H1 (cell line): Measurements from ENCODE around the gene HDAC10. TPM values are rescaled to one million over a fixed set of nuclear protein-coding genes. Genes with fewer than 3 reads are reported as not detected.

Experiments
- CTCF ChIA-PET: fragments of 300-600 bp; sonication (Branson Sonifier 250); formaldehyde crosslinking; loops from one replicate; lab custom pipeline; 2021; ENCODE audit not compliant: partially characterized antibody; lab: Charles Lee
- POLR2A ChIA-PET: fragments of 300-600 bp; sonication (Branson Sonifier 250); formaldehyde crosslinking; loops from one replicate; lab custom pipeline; 2021; ENCODE audit warnings: inconsistent platforms; ENCODE audit not compliant: partially characterized antibody; lab: Charles Lee
- DNase-seq, 2 experiments: peaks; one replicate each; pipeline versions ENCODE4 v3.0.0 to v3.0.0-alpha.2; 2010 to 2022; ENCODE audit warnings: low spot score in 2 of 2, low read depth in 1 of 2, mixed read lengths in 1 of 2
- FAIRE-seq: peaks from 2 replicates; lab custom pipeline; 2011; peaks lifted over from hg19 to GRCh38; lab: Jason Lieb, UNC
- H2AFZ ChIP-seq: 2 replicates; pipeline ENCODE4 v1.8.1; 2012; ENCODE audit warnings: low read length, inconsistent platforms
- H2AK5ac ChIP-seq: 2 replicates; pipeline ENCODE4 v1.6.1; 2013; ENCODE audit warnings: low read depth, low read length
- H2BK120ac ChIP-seq: replicated peaks from 2 replicates; pipeline ENCODE3; 2013; ENCODE audit warnings: low read depth, low read length, inconsistent platforms
- H2BK12ac ChIP-seq: 2 replicates; pipeline ENCODE4 v1.6.1; 2013; ENCODE audit warnings: low read depth, low read length
- H2BK15ac ChIP-seq: 2 replicates; pipeline ENCODE4 v1.6.1; 2013; ENCODE audit warnings: low read length
- H2BK20ac ChIP-seq: 2 replicates; pipeline ENCODE4 v1.6.1; 2013; ENCODE audit warnings: low read length
- H2BK5ac ChIP-seq: 2 replicates; pipeline ENCODE4 v1.6.1; 2013; ENCODE audit warnings: low read depth, low read length
- H3K14ac ChIP-seq: 2 replicates; pipeline ENCODE4 v1.6.1; 2013; ENCODE audit warnings: inconsistent platforms; ENCODE audit not compliant: insufficient read length
- H3K18ac ChIP-seq: 2 replicates; pipeline ENCODE4 v1.6.1; 2013; ENCODE audit warnings: low read length; ENCODE audit errors: extremely low read depth
- H3K23ac ChIP-seq: 2 replicates; pipeline ENCODE4 v1.6.1; 2013; ENCODE audit warnings: inconsistent platforms; ENCODE audit not compliant: insufficient read length
- H3K23me2 ChIP-seq: 2 replicates; pipeline ENCODE4 v1.6.1; 2013; ENCODE audit warnings: low read depth, low read length
- H3K27ac ChIP-seq: 2 replicates; pipeline ENCODE4 v1.6.1; 2011; ENCODE audit warnings: low read depth, low read length, inconsistent platforms
- H3K27me3 ChIP-seq, 4 experiments: replicated peaks in 1 of 4; 1 replicate in 1 of 4; 2 replicates in 3 of 4; pipeline versions ENCODE4 v1.6.1 to v1.8.1; 2011 to 2013; ENCODE audit warnings: low read length in 3 of 4, mild to moderate bottlenecking in 3 of 4, inconsistent platforms in 2 of 4, mixed read lengths in 2 of 4, moderate library complexity in 1 of 4; ENCODE audit not compliant: control insufficient read depth in 3 of 4, insufficient read depth in 3 of 4; ENCODE audit errors: extremely low read depth in 1 of 4
- H3K36me3 ChIP-seq, 4 experiments: 2 replicates each; pipeline versions ENCODE4 v1.6.1 to v1.8.1; 2011 to 2013; ENCODE audit warnings: mild to moderate bottlenecking in 4 of 4, low read length in 3 of 4, moderate library complexity in 2 of 4, control low read depth in 1 of 4, inconsistent platforms in 1 of 4; ENCODE audit not compliant: insufficient read depth in 4 of 4, control insufficient read depth in 2 of 4
- H3K4ac ChIP-seq: replicated peaks from 2 replicates; pipeline ENCODE3; 2013; ENCODE audit warnings: low read length, low read depth, mixed read lengths, inconsistent platforms; ENCODE audit not compliant: insufficient read length
- H3K4me1 ChIP-seq, 4 experiments: replicated peaks in 1 of 4; 1 replicate in 1 of 4; 2 replicates in 3 of 4; pipeline versions ENCODE4 v1.6.1 to v1.8.1; 2011 to 2013; ENCODE audit warnings: low read length in 3 of 4, inconsistent platforms in 2 of 4, mixed read lengths in 1 of 4; ENCODE audit not compliant: insufficient read depth in 4 of 4, control insufficient read depth in 3 of 4
- H3K4me2 ChIP-seq, 2 experiments: 2 replicates each; pipeline versions ENCODE4 v1.6.1 to v1.8.1; 2011 to 2013; ENCODE audit warnings: low read depth in 2 of 2, low read length in 2 of 2, control low read depth in 1 of 2, inconsistent platforms in 1 of 2, mild to moderate bottlenecking in 1 of 2; ENCODE audit not compliant: insufficient read depth in 1 of 2
- H3K4me3 ChIP-seq, 4 experiments: fragments of 200-600, 300-600 bp in 1 of 4; sonication (generic), shearing (Covaris generic), sonication (Bioruptor Twin) in 1 of 4; 2 replicates each; pipeline versions ENCODE4 v1.5.1 to v1.8.1; 2011 to 2016; ENCODE audit warnings: low read length in 4 of 4, low read depth in 3 of 4, control low read depth in 2 of 4, inconsistent platforms in 2 of 4, mild to moderate bottlenecking in 2 of 4, mixed read lengths in 1 of 4, moderate library complexity in 1 of 4; ENCODE audit not compliant: insufficient read depth in 2 of 4; ENCODE audit errors: extremely low read depth in 1 of 4
- H3K56ac ChIP-seq: replicated peaks from 2 replicates; pipeline ENCODE3; 2013; ENCODE audit warnings: low read depth, mild to moderate bottlenecking, mixed read lengths, low read length, inconsistent platforms; ENCODE audit not compliant: insufficient read length
- H3K79me1 ChIP-seq: 2 replicates; pipeline ENCODE4 v1.6.1; 2013; ENCODE audit warnings: low read depth, low read length, control low read depth
- H3K79me2 ChIP-seq, 2 experiments: 2 replicates each; pipeline versions ENCODE4 v1.6.1 to v1.8.1; 2012 to 2013; ENCODE audit warnings: low read length in 2 of 2, mild to moderate bottlenecking in 2 of 2, inconsistent platforms in 1 of 2; ENCODE audit not compliant: insufficient read depth in 2 of 2, control insufficient read depth in 1 of 2
- H3K9ac ChIP-seq, 4 experiments: replicated peaks in 1 of 4; 1 replicate in 1 of 4; 2 replicates in 3 of 4; pipeline versions ENCODE4 v1.6.1 to v1.8.1; 2011 to 2013; ENCODE audit warnings: low read depth in 3 of 4, low read length in 3 of 4, control low read depth in 2 of 4, mild to moderate bottlenecking in 2 of 4, moderate library complexity in 2 of 4, inconsistent platforms in 1 of 4; ENCODE audit errors: extremely low read depth in 1 of 4
- H3K9me3 ChIP-seq, 2 experiments: 2 replicates each; pipeline versions ENCODE4 v1.6.1 to v1.8.1; 2012 to 2013; ENCODE audit warnings: mild to moderate bottlenecking in 2 of 2, moderate library complexity in 2 of 2, control low read depth in 1 of 2, inconsistent platforms in 1 of 2, low read depth in 1 of 2, low read length in 1 of 2, mixed read lengths in 1 of 2; ENCODE audit not compliant: insufficient read depth in 2 of 2
- H4K20me1 ChIP-seq, 2 experiments: replicated peaks in 1 of 2; 2 replicates each; pipeline versions ENCODE3 to v1.8.1; 2011 to 2013; ENCODE audit warnings: inconsistent platforms in 2 of 2, low read length in 2 of 2, mild to moderate bottlenecking in 1 of 2; ENCODE audit not compliant: insufficient read depth in 2 of 2, control insufficient read depth in 1 of 2
- H4K5ac ChIP-seq: 2 replicates; pipeline ENCODE4 v1.6.1; 2013; ENCODE audit warnings: low read length, low read depth, mixed read lengths, inconsistent platforms; ENCODE audit not compliant: insufficient read length
- H4K8ac ChIP-seq: 2 replicates; pipeline ENCODE4 v1.8.0; 2013; ENCODE audit warnings: mild to moderate bottlenecking, moderate library complexity, low read length, inconsistent platforms; ENCODE audit not compliant: insufficient read depth; ENCODE audit errors: extremely low read depth
- H4K91ac ChIP-seq: replicated peaks from 2 replicates; pipeline ENCODE3; 2013; ENCODE audit warnings: low read length, mixed read lengths, inconsistent platforms; ENCODE audit not compliant: insufficient read length
- ATF3 ChIP-seq: IDR thresholded peaks from 2 replicates; pipeline ENCODE4 v1.6.1; 2011; ENCODE audit warnings: low read depth, mild to moderate bottlenecking, low read length; ENCODE audit not compliant: insufficient read depth
- GABPA ChIP-seq: IDR thresholded peaks from 2 replicates; pipeline ENCODE4 v1.6.1; 2011; ENCODE audit warnings: mild to moderate bottlenecking, low read length, moderate library complexity, borderline replicate concordance; ENCODE audit not compliant: insufficient read depth
- KDM1A ChIP-seq: fragments of 200-600, 300-600 bp; sonication (generic); IDR thresholded peaks from 2 replicates; pipeline ENCODE4 v1.7.1; 2016; ENCODE audit warnings: mild to moderate bottlenecking, low read length, borderline replicate concordance
- RNF2 ChIP-seq: fragments of 200-900, 300-1000 bp; sonication (generic); IDR thresholded peaks from 2 replicates; pipeline ENCODE4 v1.7.1; 2016; ENCODE audit warnings: borderline replicate concordance, low read depth, mild to moderate bottlenecking, antibody characterized with exemption, low read length; ENCODE audit not compliant: poor library complexity, severe bottlenecking; ENCODE audit errors: missing control alignments
- RXRA ChIP-seq: IDR thresholded peaks from 2 replicates; pipeline ENCODE4 v1.6.1; 2011; ENCODE audit warnings: low read depth, mild to moderate bottlenecking, low read length, moderate library complexity; ENCODE audit not compliant: insufficient read depth
- SP1 ChIP-seq: IDR thresholded peaks from 2 replicates; pipeline ENCODE4 v1.6.1; 2011; ENCODE audit warnings: low read depth, low read length
- SP2 ChIP-seq: IDR thresholded peaks from 2 replicates; pipeline ENCODE4 v1.6.1; 2012; ENCODE audit warnings: mild to moderate bottlenecking, low read length, inconsistent platforms
- SP4 ChIP-seq: IDR thresholded peaks from 2 replicates; pipeline ENCODE4 v1.6.1; 2012; ENCODE audit warnings: low read length, inconsistent platforms
- TAF1 ChIP-seq: IDR thresholded peaks from 2 replicates; pipeline ENCODE4 v1.6.1; 2011; ENCODE audit warnings: mild to moderate bottlenecking, low read depth, low read length
- USF2 ChIP-seq: IDR thresholded peaks from 2 replicates; pipeline ENCODE4 v1.6.1; 2011; ENCODE audit warnings: low read length, improper control_type of control experiment
- YY1 ChIP-seq: IDR thresholded peaks from 2 replicates; pipeline ENCODE4 v1.6.1; 2011; ENCODE audit warnings: low read depth, mild to moderate bottlenecking, low read length
- ZNF274 ChIP-seq: IDR thresholded peaks from 2 replicates; pipeline ENCODE4 v1.7.0; 2012; ENCODE audit warnings: low read length, borderline replicate concordance; ENCODE audit errors: extremely low read depth
- WGBS, 2 experiments: shearing (Covaris generic) in 1 of 2; methylation state at CpG; one replicate each; pipeline versions ENCODE4 v1.1.6 to v1.1.7; 2013 to 2015; ENCODE audit warnings: low lambda C conversion rate in 2 of 2, mixed read lengths in 2 of 2, inconsistent platforms in 1 of 2, low coverage in 1 of 2, missing lambda C conversion rate in 1 of 2; ENCODE audit not compliant: insufficient replicate concordance in 2 of 2, insufficient coverage in 1 of 2, insufficient read length in 1 of 2; ENCODE audit errors: extremely low coverage in 1 of 2, missing lambda C conversion rate in 1 of 2; 5-methylcytosine and 5-hydroxymethylcytosine counted together
- polyA plus RNA-seq, 7 experiments: library from polyadenylated mRNA; depleted of rRNA in 3 of 7; stranded (reverse) in 5 of 7; unstranded in 2 of 7; fragments of >200 nt in 5 of 7; fragments of 200-250 nt in 2 of 7; gene quantifications; 1 replicate in 5 of 7; 2 replicates in 1 of 7; 4 replicates in 1 of 7; pipeline versions ENCODE4 v1.2.1 to v1.2.3, GENCODE V29; 2011 to 2013; ENCODE audit warnings: missing spikeins in 2 of 7, mixed read lengths in 2 of 7
- total RNA-seq: library from RNA; stranded (reverse); fragmentation: NEBNext Ultra II Directional; extraction: Animal tissue kit (Norgen Biotek cat#: 25700); gene quantifications from 2 replicates; pipeline ENCODE4 v1.2.1, GENCODE V29; 2021

HDAC10 gene
- total and polyA plus RNA-seq, 2 of the 8 experiments (the other 6 are each of a cell fraction or from before 2014, with no cell fraction given): 11.2 to 26.4 TPM

- DNase-seq (no peak), FAIRE-seq (no peak)
- H3K14ac ChIP-seq: no peak overlapping the region
- H3K79me2 ChIP-seq: no peaks in the 10 kb centered on the region
- H2AK5ac ChIP-seq: no peak overlapping the region
- no peak overlapping the region for H2BK20ac ChIP-seq
- H3K56ac ChIP-seq: no peak overlapping the region
- H3K4me1 ChIP-seq: peaks cover 2 to 14% (median 9%) of the 10 kb centered on the region in 4 experiments; a peak in 6 of 7 replicates
- whole genome bisulfite sequencing, 2 experiments: 58% methylated on average over 9 of the region's 18 CpGs; no CpG with 5 or more reads in 1 of the 2 experiments
- H3K36me3 ChIP-seq: no peaks in the 10 kb centered on the region
- H2BK5ac ChIP-seq: no peak overlapping the region
- H2BK120ac ChIP-seq: no peak overlapping the region
- no peak overlapping the region for H4K5ac ChIP-seq
- H3K23me2 ChIP-seq: peaks cover 11% of the 10 kb centered on the region; the same call in 1 of the 2 replicates
- H4K20me1 ChIP-seq: peaks cover 3 to 7% of the 10 kb centered on the region in 2 experiments
- H2AFZ ChIP-seq: no peak overlapping the region
- ChIA-PET CTCF (interaction anchor here (4.7 kb wide), 1 partner anchor 18 kb away, joined by 30 read pairs; the partner anchor contains the start of gene HDAC10), POLR2A (no interaction called here)
- H2BK15ac ChIP-seq: no peak overlapping the region
- H3K18ac ChIP-seq: no peak overlapping the region
- no peaks in the 10 kb centered on the region for H3K79me1 ChIP-seq
- H4K91ac ChIP-seq: no peak overlapping the region
- H3K27ac ChIP-seq: no peak overlapping the region
- H3K4me2 ChIP-seq: peak overlapping the region; percentile 55 to 59
- no peak overlapping the region for H2BK12ac ChIP-seq
- H3K9ac ChIP-seq: no peak overlapping the region
- H3K4ac ChIP-seq: no peak overlapping the region
- peaks cover 0 to 10% of the 10 kb centered on the region in 2 experiments; a peak in 1 of 4 replicates for H3K9me3 ChIP-seq
- H3K23ac ChIP-seq: no peak overlapping the region
- H3K4me3 ChIP-seq: peak overlapping the region in 2 of 4 experiments; percentile 19 to 58; a peak in 3 of 8 replicates
- H4K8ac ChIP-seq: peak overlapping the region; percentile 51
- H3K27me3 ChIP-seq: peaks cover 24 to 53% (median 41%) of the 10 kb centered on the region in 4 experiments; a peak in 6 of 7 replicates
- TF ChIP-seq RNF2 (no peak), SP2 (no peak), SP4 (no peak), TAF1 (no peak), USF2 (no peak), SP1 (no peak), ATF3 (no peak), YY1 (no peak), ZNF274 (no peak), KDM1A (no peak), RXRA (no peak), GABPA (no peak)
These were observed 18.5 kb upstream of the HDAC10 start for GRCh38 chr22:50269573-50269969.
